ENCODE data around the gene CAPN14.

DNA sequence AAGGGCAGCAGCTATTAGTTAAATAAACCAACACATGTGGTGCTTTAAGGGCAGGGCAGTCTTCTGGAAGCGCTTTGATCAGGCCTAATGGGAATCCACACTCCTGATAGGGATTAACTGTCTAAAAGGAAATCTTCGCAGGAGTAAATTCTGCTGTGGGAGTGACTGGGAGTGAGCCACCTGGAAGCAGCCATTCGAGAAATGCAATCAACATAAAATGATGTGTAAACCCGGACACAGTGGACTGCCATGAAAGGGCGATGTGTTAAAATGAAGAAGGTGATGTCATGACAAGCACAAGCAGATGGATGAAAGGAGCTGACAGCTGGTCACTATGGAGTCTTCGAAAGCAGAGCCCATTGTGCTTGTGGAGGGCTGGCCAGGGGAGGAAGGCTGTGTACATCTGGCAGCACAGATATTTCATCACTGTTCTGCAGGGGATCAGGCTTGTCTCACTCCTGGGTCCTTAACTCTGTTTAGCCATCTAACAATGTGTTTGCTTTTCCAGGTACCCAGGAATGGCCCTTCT, 54.2 kb downstream of the CAPN14 start:
- no peak for TF ChIP-seq POLR2AphosphoS5 (IDR thresholded peaks at IDR 0.05)
- TF ChIP-seq, protein P1, sequence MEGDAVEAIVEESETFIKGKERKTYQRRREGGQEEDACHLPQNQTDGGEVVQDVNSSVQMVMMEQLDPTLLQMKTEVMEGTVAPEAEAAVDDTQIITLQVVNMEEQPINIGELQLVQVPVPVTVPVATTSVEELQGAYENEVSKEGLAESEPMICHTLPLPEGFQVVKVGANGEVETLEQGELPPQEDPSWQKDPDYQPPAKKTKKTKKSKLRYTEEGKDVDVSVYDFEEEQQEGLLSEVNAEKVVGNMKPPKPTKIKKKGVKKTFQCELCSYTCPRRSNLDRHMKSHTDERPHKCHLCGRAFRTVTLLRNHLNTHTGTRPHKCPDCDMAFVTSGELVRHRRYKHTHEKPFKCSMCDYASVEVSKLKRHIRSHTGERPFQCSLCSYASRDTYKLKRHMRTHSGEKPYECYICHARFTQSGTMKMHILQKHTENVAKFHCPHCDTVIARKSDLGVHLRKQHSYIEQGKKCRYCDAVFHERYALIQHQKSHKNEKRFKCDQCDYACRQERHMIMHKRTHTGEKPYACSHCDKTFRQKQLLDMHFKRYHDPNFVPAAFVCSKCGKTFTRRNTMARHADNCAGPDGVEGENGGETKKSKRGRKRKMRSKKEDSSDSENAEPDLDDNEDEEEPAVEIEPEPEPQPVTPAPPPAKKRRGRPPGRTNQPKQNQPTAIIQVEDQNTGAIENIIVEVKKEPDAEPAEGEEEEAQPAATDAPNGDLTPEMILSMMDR (IDR thresholded peaks at IDR 0.05): no peak
- no peak for TF ChIP-seq POLR2A (IDR thresholded peaks at IDR 0.05)

All from upper lobe of left lung (tissue), 4 donors.